Epithelial cell of proximal tubule (primary cell): ENCODE measurements around the gene GDNF. TPM values are rescaled to one million over a fixed set of nuclear protein-coding genes. Genes with fewer than 3 reads are reported as not detected.

ENCODE experiments used
- DNase-seq: peaks from one replicate; pipeline ENCODE4 v3.0.0-alpha.2; 2011; ENCODE audit warnings: low read depth
- H3K4me3 ChIP-seq: 2 replicates; pipeline ENCODE4 v1.5.1; 2011; ENCODE audit warnings: low read depth, mild to moderate bottlenecking, low read length
- CTCF ChIP-seq: conservative IDR thresholded peaks from 2 replicates; pipeline ENCODE4 v1.5.1; 2012; ENCODE audit warnings: low read depth, mild to moderate bottlenecking, low read length
- total RNA-seq: library from RNA; depleted of rRNA; stranded (reverse); fragments of >200 nt; gene quantifications from 2 replicates; pipeline ENCODE4 v1.2.3, GENCODE V29; 2015

The GDNF gene
- total RNA-seq, 1 donor from 2014 or later = 0.23 TPM

- DNase-seq = no peak
- no peak overlapping the region for H3K4me3 ChIP-seq
- TF ChIP-seq CTCF = no peak
These were observed 28.0 kb downstream of the GDNF start for GRCh38 chr5:37811866-37812265.

GRCh38 chr5:37810311-37810710 lies 29.5 kb downstream of the GDNF start:
- DNase-seq = no peak
- no peak for TF ChIP-seq CTCF
- H3K4me3 ChIP-seq = no peak overlapping the region

GRCh38 chr5:37808945-37809344 lies 30.9 kb downstream of the GDNF start:
- TF ChIP-seq CTCF = no peak
- H3K4me3 ChIP-seq = no peak overlapping the region
- no peak for DNase-seq

GRCh38 chr5:37807621-37808301 lies 32.1 kb downstream of the GDNF start:
- TF ChIP-seq CTCF = no peak
- DNase-seq = no peak
- H3K4me3 ChIP-seq = no peak overlapping the region

GRCh38 chr5:37807015-37807414 lies 32.8 kb downstream of the GDNF start:
- DNase-seq = no peak
- H3K4me3 ChIP-seq = no peak overlapping the region
- TF ChIP-seq CTCF = no peak

- no peak overlapping the region for H3K4me3 ChIP-seq
- no peak for DNase-seq
- no peak for TF ChIP-seq CTCF
These were observed 33.4 kb downstream of the GDNF start for GRCh38 chr5:37806476-37806875.

- no peak for TF ChIP-seq CTCF
- no peak for DNase-seq
- H3K4me3 ChIP-seq = no peak overlapping the region
These were observed 33.8 kb downstream of the GDNF start for GRCh38 chr5:37806016-37806415.
